AG04449 (cell line): ENCODE data around the gene ITGA11.

Experiments
- CTCF ChIA-PET: fragments of 350-600 bp; formaldehyde crosslinking; extraction: SDS; loops from one replicate; lab custom pipeline; 2021; ENCODE audit warnings: antibody characterized with exemption; lab: Yijun Ruan, JAX
- POLR2A ChIA-PET: fragments of 400-600, 350-600 bp; formaldehyde crosslinking; extraction: SDS; loops from one replicate; lab custom pipeline; 2020; ENCODE audit warnings: antibody characterized with exemption, inconsistent platforms; lab: Yijun Ruan, JAX
- DNase-seq: peaks from one replicate; pipeline ENCODE4 v3.0.0-alpha.2; 2010; ENCODE audit warnings: low read depth, low spot score
- H3K4me3 ChIP-seq: 2 replicates; pipeline ENCODE4 v1.5.1; 2011; ENCODE audit warnings: low read depth, mild to moderate bottlenecking, control low read depth, low read length
- CTCF ChIP-seq: IDR thresholded peaks from one replicate; pipeline ENCODE4 v1.5.1; 2011; ENCODE audit warnings: mild to moderate bottlenecking, moderate library complexity, low read length, control low read depth, inconsistent platforms; ENCODE audit not compliant: insufficient read depth; ENCODE audit errors: missing control alignments

Gene ITGA11

GRCh38 chr15:68421798-68422402 lies 10.1 kb downstream of the ITGA11 start:
- DNase-seq = no peak
- H3K4me3 ChIP-seq = no peak overlapping the region
- ChIA-PET POLR2A (interaction anchor here (1.2 to 1.5 kb wide), 2 partner anchors 9 to 10 kb away, joined by 3 to 5 read pairs; partner anchors contain the start of gene ITGA11), CTCF (interaction anchor here (1.2 kb wide), 1 partner anchor 124 kb away, joined by 3 read pairs; no protein-coding TSS in a partner anchor)
- no peak for TF ChIP-seq CTCF

- DNase-seq = no peak
- TF ChIP-seq CTCF = no peak
- POLR2A ChIA-PET = interaction anchor here (1.2 to 1.5 kb wide), 2 partner anchors 8 to 11 kb away, joined by 3 to 5 read pairs; partner anchors contain the start of gene ITGA11
- CTCF ChIA-PET = no interaction called here
- no peak overlapping the region for H3K4me3 ChIP-seq
These were observed 10.8 kb downstream of the ITGA11 start for GRCh38 chr15:68421115-68421551.

GRCh38 chr15:68420186-68420684 lies 11.7 kb downstream of the ITGA11 start:
- CTCF ChIA-PET = interaction anchor here (0.9 to 1.2 kb wide), 3 partner anchors 30 to 254 kb away, joined by 3 to 5 read pairs (median 3); no protein-coding TSS in a partner anchor
- no peak for TF ChIP-seq CTCF
- DNase-seq = no peak
- POLR2A ChIA-PET = no interaction called here
- H3K4me3 ChIP-seq = no peak overlapping the region

- no peak overlapping the region for H3K4me3 ChIP-seq
- no peak for TF ChIP-seq CTCF
- DNase-seq = no peak
- ChIA-PET POLR2A (no interaction called here), CTCF (interaction anchor here (0.9 to 1.2 kb wide), 3 partner anchors 29 to 254 kb away, joined by 3 to 5 read pairs (median 3); no protein-coding TSS in a partner anchor)
These were observed 12.4 kb downstream of the ITGA11 start for GRCh38 chr15:68419301-68420175.

GRCh38 chr15:68418611-68419161 lies 13.3 kb downstream of the ITGA11 start:
- no peak for DNase-seq
- POLR2A ChIA-PET = no interaction called here
- H3K4me3 ChIP-seq = no peak overlapping the region
- CTCF ChIA-PET = interaction anchor here (1.8 kb wide), 1 partner anchor 255 kb away, joined by 5 read pairs; no protein-coding TSS in a partner anchor
- no peak for TF ChIP-seq CTCF

GRCh38 chr15:68417897-68418296 lies 14.1 kb downstream of the ITGA11 start:
- no peak for DNase-seq
- POLR2A ChIA-PET = no interaction called here
- CTCF ChIA-PET = interaction anchor here (1.2 to 1.8 kb wide), 4 partner anchors 10 to 256 kb away, joined by 4 to 10 read pairs (median 5); no protein-coding TSS in a partner anchor
- no peak overlapping the region for H3K4me3 ChIP-seq
- no peak for TF ChIP-seq CTCF
